H1 (cell line): ENCODE data around the gene CLEC18B. TPM values are rescaled to one million over a fixed set of nuclear protein-coding genes. Genes with fewer than 3 reads are reported as not detected.

ENCODE experiments used
- CTCF ChIA-PET: fragments of 300-600 bp; sonication (Branson Sonifier 250); formaldehyde crosslinking; loops from one replicate; lab custom pipeline; 2021; ENCODE audit not compliant: partially characterized antibody; lab: Charles Lee
- POLR2A ChIA-PET: fragments of 300-600 bp; sonication (Branson Sonifier 250); formaldehyde crosslinking; loops from one replicate; lab custom pipeline; 2021; ENCODE audit warnings: inconsistent platforms; ENCODE audit not compliant: partially characterized antibody; lab: Charles Lee
- DNase-seq, 2 experiments: peaks; one replicate each; pipeline versions ENCODE4 v3.0.0 to v3.0.0-alpha.2; 2010 to 2022; ENCODE audit warnings: low spot score in 2 of 2, low read depth in 1 of 2, mixed read lengths in 1 of 2
- FAIRE-seq: peaks from 2 replicates; lab custom pipeline; 2011; peaks lifted over from hg19 to GRCh38; lab: Jason Lieb, UNC
- H2AFZ ChIP-seq: 2 replicates; pipeline ENCODE4 v1.8.1; 2012; ENCODE audit warnings: low read length, inconsistent platforms
- H2AK5ac ChIP-seq: 2 replicates; pipeline ENCODE4 v1.6.1; 2013; ENCODE audit warnings: low read depth, low read length
- H2BK120ac ChIP-seq: replicated peaks from 2 replicates; pipeline ENCODE3; 2013; ENCODE audit warnings: low read depth, low read length, inconsistent platforms
- H2BK12ac ChIP-seq: 2 replicates; pipeline ENCODE4 v1.6.1; 2013; ENCODE audit warnings: low read depth, low read length
- H2BK15ac ChIP-seq: 2 replicates; pipeline ENCODE4 v1.6.1; 2013; ENCODE audit warnings: low read length
- H2BK20ac ChIP-seq: 2 replicates; pipeline ENCODE4 v1.6.1; 2013; ENCODE audit warnings: low read length
- H2BK5ac ChIP-seq: 2 replicates; pipeline ENCODE4 v1.6.1; 2013; ENCODE audit warnings: low read depth, low read length
- H3K14ac ChIP-seq: 2 replicates; pipeline ENCODE4 v1.6.1; 2013; ENCODE audit warnings: inconsistent platforms; ENCODE audit not compliant: insufficient read length
- H3K18ac ChIP-seq: 2 replicates; pipeline ENCODE4 v1.6.1; 2013; ENCODE audit warnings: low read length; ENCODE audit errors: extremely low read depth
- H3K23ac ChIP-seq: 2 replicates; pipeline ENCODE4 v1.6.1; 2013; ENCODE audit warnings: inconsistent platforms; ENCODE audit not compliant: insufficient read length
- H3K23me2 ChIP-seq: 2 replicates; pipeline ENCODE4 v1.6.1; 2013; ENCODE audit warnings: low read depth, low read length
- H3K27ac ChIP-seq: 2 replicates; pipeline ENCODE4 v1.6.1; 2011; ENCODE audit warnings: low read depth, low read length, inconsistent platforms
- H3K27me3 ChIP-seq, 4 experiments: replicated peaks in 1 of 4; 1 replicate in 1 of 4; 2 replicates in 3 of 4; pipeline versions ENCODE4 v1.6.1 to v1.8.1; 2011 to 2013; ENCODE audit warnings: low read length in 3 of 4, mild to moderate bottlenecking in 3 of 4, inconsistent platforms in 2 of 4, mixed read lengths in 2 of 4, moderate library complexity in 1 of 4; ENCODE audit not compliant: control insufficient read depth in 3 of 4, insufficient read depth in 3 of 4; ENCODE audit errors: extremely low read depth in 1 of 4
- H3K36me3 ChIP-seq, 4 experiments: 2 replicates each; pipeline versions ENCODE4 v1.6.1 to v1.8.1; 2011 to 2013; ENCODE audit warnings: mild to moderate bottlenecking in 4 of 4, low read length in 3 of 4, moderate library complexity in 2 of 4, control low read depth in 1 of 4, inconsistent platforms in 1 of 4; ENCODE audit not compliant: insufficient read depth in 4 of 4, control insufficient read depth in 2 of 4
- H3K4ac ChIP-seq: replicated peaks from 2 replicates; pipeline ENCODE3; 2013; ENCODE audit warnings: low read length, low read depth, mixed read lengths, inconsistent platforms; ENCODE audit not compliant: insufficient read length
- H3K4me1 ChIP-seq, 4 experiments: replicated peaks in 1 of 4; 1 replicate in 1 of 4; 2 replicates in 3 of 4; pipeline versions ENCODE4 v1.6.1 to v1.8.1; 2011 to 2013; ENCODE audit warnings: low read length in 3 of 4, inconsistent platforms in 2 of 4, mixed read lengths in 1 of 4; ENCODE audit not compliant: insufficient read depth in 4 of 4, control insufficient read depth in 3 of 4
- H3K4me2 ChIP-seq, 2 experiments: 2 replicates each; pipeline versions ENCODE4 v1.6.1 to v1.8.1; 2011 to 2013; ENCODE audit warnings: low read depth in 2 of 2, low read length in 2 of 2, control low read depth in 1 of 2, inconsistent platforms in 1 of 2, mild to moderate bottlenecking in 1 of 2; ENCODE audit not compliant: insufficient read depth in 1 of 2
- H3K4me3 ChIP-seq, 4 experiments: fragments of 200-600, 300-600 bp in 1 of 4; sonication (generic), shearing (Covaris generic), sonication (Bioruptor Twin) in 1 of 4; 2 replicates each; pipeline versions ENCODE4 v1.5.1 to v1.8.1; 2011 to 2016; ENCODE audit warnings: low read length in 4 of 4, low read depth in 3 of 4, control low read depth in 2 of 4, inconsistent platforms in 2 of 4, mild to moderate bottlenecking in 2 of 4, mixed read lengths in 1 of 4, moderate library complexity in 1 of 4; ENCODE audit not compliant: insufficient read depth in 2 of 4; ENCODE audit errors: extremely low read depth in 1 of 4
- H3K56ac ChIP-seq: replicated peaks from 2 replicates; pipeline ENCODE3; 2013; ENCODE audit warnings: low read depth, mild to moderate bottlenecking, mixed read lengths, low read length, inconsistent platforms; ENCODE audit not compliant: insufficient read length
- H3K79me1 ChIP-seq: 2 replicates; pipeline ENCODE4 v1.6.1; 2013; ENCODE audit warnings: low read depth, low read length, control low read depth
- H3K79me2 ChIP-seq, 2 experiments: 2 replicates each; pipeline versions ENCODE4 v1.6.1 to v1.8.1; 2012 to 2013; ENCODE audit warnings: low read length in 2 of 2, mild to moderate bottlenecking in 2 of 2, inconsistent platforms in 1 of 2; ENCODE audit not compliant: insufficient read depth in 2 of 2, control insufficient read depth in 1 of 2
- H3K9ac ChIP-seq, 4 experiments: replicated peaks in 1 of 4; 1 replicate in 1 of 4; 2 replicates in 3 of 4; pipeline versions ENCODE4 v1.6.1 to v1.8.1; 2011 to 2013; ENCODE audit warnings: low read depth in 3 of 4, low read length in 3 of 4, control low read depth in 2 of 4, mild to moderate bottlenecking in 2 of 4, moderate library complexity in 2 of 4, inconsistent platforms in 1 of 4; ENCODE audit errors: extremely low read depth in 1 of 4
- H3K9me3 ChIP-seq, 2 experiments: 2 replicates each; pipeline versions ENCODE4 v1.6.1 to v1.8.1; 2012 to 2013; ENCODE audit warnings: mild to moderate bottlenecking in 2 of 2, moderate library complexity in 2 of 2, control low read depth in 1 of 2, inconsistent platforms in 1 of 2, low read depth in 1 of 2, low read length in 1 of 2, mixed read lengths in 1 of 2; ENCODE audit not compliant: insufficient read depth in 2 of 2
- H4K20me1 ChIP-seq, 2 experiments: replicated peaks in 1 of 2; 2 replicates each; pipeline versions ENCODE3 to v1.8.1; 2011 to 2013; ENCODE audit warnings: inconsistent platforms in 2 of 2, low read length in 2 of 2, mild to moderate bottlenecking in 1 of 2; ENCODE audit not compliant: insufficient read depth in 2 of 2, control insufficient read depth in 1 of 2
- H4K5ac ChIP-seq: 2 replicates; pipeline ENCODE4 v1.6.1; 2013; ENCODE audit warnings: low read length, low read depth, mixed read lengths, inconsistent platforms; ENCODE audit not compliant: insufficient read length
- H4K8ac ChIP-seq: 2 replicates; pipeline ENCODE4 v1.8.0; 2013; ENCODE audit warnings: mild to moderate bottlenecking, moderate library complexity, low read length, inconsistent platforms; ENCODE audit not compliant: insufficient read depth; ENCODE audit errors: extremely low read depth
- H4K91ac ChIP-seq: replicated peaks from 2 replicates; pipeline ENCODE3; 2013; ENCODE audit warnings: low read length, mixed read lengths, inconsistent platforms; ENCODE audit not compliant: insufficient read length
- USF2 ChIP-seq: IDR thresholded peaks from 2 replicates; pipeline ENCODE4 v1.6.1; 2011; ENCODE audit warnings: low read length, improper control_type of control experiment
- WGBS, 2 experiments: shearing (Covaris generic) in 1 of 2; methylation state at CpG; one replicate each; pipeline versions ENCODE4 v1.1.6 to v1.1.7; 2013 to 2015; ENCODE audit warnings: low lambda C conversion rate in 2 of 2, mixed read lengths in 2 of 2, inconsistent platforms in 1 of 2, low coverage in 1 of 2, missing lambda C conversion rate in 1 of 2; ENCODE audit not compliant: insufficient replicate concordance in 2 of 2, insufficient coverage in 1 of 2, insufficient read length in 1 of 2; ENCODE audit errors: extremely low coverage in 1 of 2, missing lambda C conversion rate in 1 of 2; 5-methylcytosine and 5-hydroxymethylcytosine counted together
- polyA plus RNA-seq, 7 experiments: library from polyadenylated mRNA; depleted of rRNA in 3 of 7; stranded (reverse) in 5 of 7; unstranded in 2 of 7; fragments of >200 nt in 5 of 7; fragments of 200-250 nt in 2 of 7; gene quantifications; 1 replicate in 5 of 7; 2 replicates in 1 of 7; 4 replicates in 1 of 7; pipeline versions ENCODE4 v1.2.1 to v1.2.3, GENCODE V29; 2011 to 2013; ENCODE audit warnings: missing spikeins in 2 of 7, mixed read lengths in 2 of 7
- total RNA-seq: library from RNA; stranded (reverse); fragmentation: NEBNext Ultra II Directional; extraction: Animal tissue kit (Norgen Biotek cat#: 25700); gene quantifications from 2 replicates; pipeline ENCODE4 v1.2.1, GENCODE V29; 2021

The CLEC18B gene
- total and polyA plus RNA-seq, 2 of the 8 experiments (the other 6 are each of a cell fraction or from before 2014, with no cell fraction given), result 0.11 TPM; not detected in 1

DNA sequence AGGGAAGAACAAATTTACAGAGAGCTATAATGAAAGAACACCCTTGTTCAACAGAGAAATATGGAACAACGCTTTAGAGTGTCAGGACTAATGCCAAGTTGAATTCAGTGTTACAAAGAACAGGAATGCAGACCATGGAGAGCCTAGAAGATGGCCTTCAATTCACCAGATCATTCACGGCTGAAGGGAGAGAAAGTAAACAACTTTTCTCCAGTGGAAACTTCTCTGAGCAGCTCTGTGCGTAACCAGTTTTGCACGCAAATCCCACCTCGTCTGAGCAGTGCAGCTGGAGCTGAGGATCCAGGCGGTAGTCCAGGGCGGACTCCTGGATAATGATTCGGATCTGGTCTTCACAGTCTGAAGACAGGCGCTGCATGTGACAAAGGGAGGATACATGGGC lies 40.5 kb upstream of the CLEC18B start:
- Histone ChIP-seq H3K4ac (no peak overlapping the region), H4K5ac (no peak overlapping the region), H3K23me2 (no peaks in the 10 kb centered on the region), H3K27ac (no peak overlapping the region), H4K20me1 (no peaks in the 10 kb centered on the region), H3K18ac (no peak overlapping the region), H3K56ac (no peak overlapping the region), H2AK5ac (no peak overlapping the region), H3K79me2 (no peaks in the 10 kb centered on the region), H3K9me3 (no peaks in the 10 kb centered on the region), H2AFZ (no peak overlapping the region), H3K27me3 (no peaks in the 10 kb centered on the region), H2BK120ac (no peak overlapping the region), H4K91ac (no peak overlapping the region), H2BK5ac (no peak overlapping the region), H3K36me3 (peaks cover 30 to 71% (median 59%) of the 10 kb centered on the region in 4 experiments), H3K4me3 (no peak overlapping the region), H3K79me1 (no peaks in the 10 kb centered on the region), H3K4me2 (no peak overlapping the region), H3K14ac (no peak overlapping the region), H3K9ac (peak overlapping the region in 1 of 4 experiments; percentile 21; a peak in 1 of 7 replicates), H2BK12ac (no peak overlapping the region), H2BK15ac (no peak overlapping the region), H4K8ac (no peak overlapping the region; the same call in 1 of the 2 replicates), H2BK20ac (no peak overlapping the region), H3K4me1 (no peaks in the 10 kb centered on the region), H3K23ac (no peak overlapping the region)
- no peak for FAIRE-seq
- CTCF ChIA-PET, result interaction anchor here (1.3 kb wide), 3 partner anchors 14 to 190 kb away, joined by 4 to 5 read pairs (median 4); no protein-coding TSS in a partner anchor
- POLR2A ChIA-PET, result interaction anchor here (1.0 kb wide), 1 partner anchor 145 kb away, joined by 3 read pairs; the partner anchor contains the start of gene GLG1
- DNase-seq, result no peak
- WGBS, 2 experiments, result 93% methylated on average over 9 of the region's 9 CpGs; no CpG with 5 or more reads in 1 of the 2 experiments
- TF ChIP-seq USF2, result no peak
